ENCODE results near the gene SF1.

GRCh38 chr11:64803846-64804345 lies 25.6 kb upstream of the SF1 start:
- TF ChIP-seq, protein P1, sequence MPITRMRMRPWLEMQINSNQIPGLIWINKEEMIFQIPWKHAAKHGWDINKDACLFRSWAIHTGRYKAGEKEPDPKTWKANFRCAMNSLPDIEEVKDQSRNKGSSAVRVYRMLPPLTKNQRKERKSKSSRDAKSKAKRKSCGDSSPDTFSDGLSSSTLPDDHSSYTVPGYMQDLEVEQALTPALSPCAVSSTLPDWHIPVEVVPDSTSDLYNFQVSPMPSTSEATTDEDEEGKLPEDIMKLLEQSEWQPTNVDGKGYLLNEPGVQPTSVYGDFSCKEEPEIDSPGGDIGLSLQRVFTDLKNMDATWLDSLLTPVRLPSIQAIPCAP (CRISPR knock-in tag; IDR thresholded peaks at IDR 0.05) = no peak
- TF ChIP-seq CTCF (IDR thresholded peaks at IDR 0.05) (no peak), NFE2L1 (CRISPR knock-in tag; IDR thresholded peaks at IDR 0.05) (no peak)
